ENCODE data around the gene GALNT14. TPM values are rescaled to one million over a fixed set of nuclear protein-coding genes. Genes with fewer than 3 reads are reported as not detected.

GALNT14 gene
- polyA plus RNA-seq, 3 donors from 2014 or later = not detected

GRCh38 chr2:30894498-30895119, 243.6 kb downstream of the GALNT14 start:
- DNase-seq = no peak
- Mint-ChIP-seq H3K36me3 (no peaks in the 10 kb centered on the region), H3K27me3 (ENCODE audit: low read depth in 3 of 3) (peaks cover 2 to 4% (median 4%) of the 10 kb centered on the region in 3 donors), H3K27ac (no peak overlapping the region), H3K4me3 (no peak overlapping the region), H3K4me1 (no peaks in the 10 kb centered on the region), H3K9me3 (peaks cover 0 to 2% (median 0%) of the 10 kb centered on the region in 6 donors)

DNA sequence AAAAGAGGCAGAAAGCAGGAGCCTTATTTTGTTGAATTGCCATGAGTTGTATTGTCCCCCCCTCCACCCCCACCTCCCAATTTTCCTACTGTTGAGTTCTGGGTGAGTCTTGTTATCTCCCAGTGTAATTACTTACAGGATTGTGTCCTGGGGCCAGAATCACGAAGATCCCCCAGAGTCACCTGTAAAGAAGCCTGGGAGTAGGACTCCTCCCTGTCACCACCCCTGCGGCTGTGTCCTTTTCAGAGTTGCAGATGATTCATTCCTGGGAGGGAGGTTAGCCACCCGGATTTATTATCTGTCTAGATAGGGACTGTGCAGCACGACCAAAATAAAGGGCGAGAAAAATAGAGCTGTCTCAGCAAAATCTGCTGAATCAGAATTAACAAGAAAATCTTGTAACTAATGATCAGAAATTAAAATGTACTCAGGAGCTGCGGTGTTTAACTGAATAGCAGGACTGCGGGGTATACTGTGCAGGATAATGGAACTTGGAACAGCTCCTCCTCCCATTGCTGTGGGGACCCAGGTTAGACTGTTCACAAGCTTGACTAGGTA, 249.3 kb downstream of the GALNT14 start:
- H3K4me1 Mint-ChIP-seq = no peaks in the 10 kb centered on the region
- no peaks in the 10 kb centered on the region for H3K36me3 Mint-ChIP-seq
- no peak overlapping the region for H3K4me3 Mint-ChIP-seq
- H3K9me3 Mint-ChIP-seq = peaks cover 0 to 3% (median 0%) of the 10 kb centered on the region in 6 donors
- DNase-seq = no peak
- no peak overlapping the region for H3K27ac Mint-ChIP-seq
- H3K27me3 Mint-ChIP-seq (ENCODE audit: low read depth in 3 of 3) = peaks cover 4 to 10% (median 6%) of the 10 kb centered on the region in 3 donors

DNA sequence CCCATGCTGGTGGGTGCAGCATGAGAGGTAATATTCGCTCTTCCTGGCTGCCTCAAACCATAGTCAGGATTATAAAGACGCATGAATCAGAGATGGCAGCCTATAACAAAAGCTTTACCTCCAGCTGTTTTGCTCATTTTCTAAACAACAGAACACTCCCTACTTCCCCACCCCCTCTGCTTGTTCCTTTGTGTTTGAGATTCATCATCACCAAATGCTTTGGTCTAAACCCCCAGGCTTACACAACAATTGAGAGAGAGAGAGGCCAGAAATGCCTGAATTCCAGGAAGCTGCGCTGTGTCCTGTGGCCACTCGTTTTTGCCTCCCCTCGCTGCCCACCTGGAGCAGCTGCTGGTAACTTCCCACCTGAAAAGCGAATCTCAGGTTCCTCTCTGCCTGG, 252.2 kb downstream of the GALNT14 start:
- Mint-ChIP-seq H3K4me1 (no peaks in the 10 kb centered on the region), H3K27ac (no peak overlapping the region), H3K4me3 (no peak overlapping the region), H3K27me3 (ENCODE audit: low read depth in 3 of 3) (peaks cover 4 to 16% (median 9%) of the 10 kb centered on the region in 3 donors), H3K36me3 (no peaks in the 10 kb centered on the region), H3K9me3 (peaks cover 0 to 3% (median 0%) of the 10 kb centered on the region in 6 donors)
- DNase-seq = no peak

GRCh38 chr2:30883822-30884221, 254.4 kb downstream of the GALNT14 start:
- peaks cover 1 to 16% (median 8%) of the 10 kb centered on the region in 3 donors for H3K27me3 Mint-ChIP-seq (ENCODE audit: low read depth in 3 of 3)
- H3K36me3 Mint-ChIP-seq = no peaks in the 10 kb centered on the region
- H3K9me3 Mint-ChIP-seq = peaks cover 0 to 3% (median 0%) of the 10 kb centered on the region in 6 donors
- no peaks in the 10 kb centered on the region for H3K4me1 Mint-ChIP-seq
- no peak for DNase-seq
- no peak overlapping the region for H3K27ac Mint-ChIP-seq
- H3K4me3 Mint-ChIP-seq = no peak overlapping the region

GRCh38 chr2:30883184-30883583, 255.1 kb downstream of the GALNT14 start:
- Mint-ChIP-seq H3K36me3 (no peaks in the 10 kb centered on the region), H3K4me3 (no peak overlapping the region), H3K4me1 (no peaks in the 10 kb centered on the region), H3K9me3 (peaks cover 0 to 3% (median 0%) of the 10 kb centered on the region in 6 donors), H3K27ac (no peak overlapping the region), H3K27me3 (ENCODE audit: low read depth in 3 of 3) (peaks cover 2 to 16% (median 10%) of the 10 kb centered on the region in 3 donors)
- DNase-seq = no peak

DNA sequence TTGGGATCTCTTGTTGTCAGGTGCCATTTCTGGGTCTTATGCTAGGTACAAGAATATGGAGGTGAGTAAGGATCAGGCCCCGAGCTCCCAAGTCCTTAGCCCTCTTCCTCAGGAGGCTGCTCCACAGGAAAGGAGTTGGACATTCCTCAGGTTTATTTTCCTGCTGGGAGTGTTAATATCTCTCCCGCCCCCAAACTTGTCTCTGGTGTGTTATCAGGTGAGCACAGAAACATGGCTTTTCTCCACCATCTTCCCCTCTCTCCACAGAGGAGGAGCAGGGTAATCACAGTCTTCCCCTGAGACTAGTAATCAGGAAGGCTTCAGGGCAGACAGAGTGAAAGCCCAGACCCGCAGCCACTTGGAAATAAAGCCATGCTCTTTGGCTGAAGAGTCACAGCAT, 257.7 kb downstream of the GALNT14 start:
- no peak overlapping the region for H3K27ac Mint-ChIP-seq
- no peaks in the 10 kb centered on the region for H3K4me1 Mint-ChIP-seq
- H3K9me3 Mint-ChIP-seq = peaks cover 0 to 3% (median 0%) of the 10 kb centered on the region in 6 donors
- H3K4me3 Mint-ChIP-seq = no peak overlapping the region
- peaks cover 3 to 23% (median 13%) of the 10 kb centered on the region in 3 donors for H3K27me3 Mint-ChIP-seq (ENCODE audit: low read depth in 3 of 3)
- DNase-seq = no peak
- H3K36me3 Mint-ChIP-seq = no peaks in the 10 kb centered on the region

GRCh38 chr2:30877833-30878232, 260.4 kb downstream of the GALNT14 start:
- Mint-ChIP-seq H3K27me3 (ENCODE audit: low read depth in 3 of 3) (peaks cover 3 to 17% (median 12%) of the 10 kb centered on the region in 3 donors), H3K27ac (no peak overlapping the region), H3K9me3 (no peaks in the 10 kb centered on the region), H3K36me3 (no peaks in the 10 kb centered on the region), H3K4me1 (no peaks in the 10 kb centered on the region), H3K4me3 (no peak overlapping the region)
- DNase-seq = no peak

GRCh38 chr2:30872797-30873196, 265.4 kb downstream of the GALNT14 start:
- Mint-ChIP-seq H3K4me1 (no peaks in the 10 kb centered on the region), H3K27me3 (ENCODE audit: low read depth in 3 of 3) (peaks cover 0 to 9% (median 8%) of the 10 kb centered on the region in 3 donors), H3K9me3 (no peaks in the 10 kb centered on the region), H3K4me3 (no peak overlapping the region), H3K36me3 (no peaks in the 10 kb centered on the region), H3K27ac (no peak overlapping the region)
- DNase-seq = no peak

- Mint-ChIP-seq H3K4me3 (no peak overlapping the region), H3K27me3 (ENCODE audit: low read depth in 3 of 3) (peaks cover 0 to 9% (median 7%) of the 10 kb centered on the region in 3 donors)
Observed at GRCh38 chr2:30871980-30872789, 266.1 kb downstream of the GALNT14 start.

DNA sequence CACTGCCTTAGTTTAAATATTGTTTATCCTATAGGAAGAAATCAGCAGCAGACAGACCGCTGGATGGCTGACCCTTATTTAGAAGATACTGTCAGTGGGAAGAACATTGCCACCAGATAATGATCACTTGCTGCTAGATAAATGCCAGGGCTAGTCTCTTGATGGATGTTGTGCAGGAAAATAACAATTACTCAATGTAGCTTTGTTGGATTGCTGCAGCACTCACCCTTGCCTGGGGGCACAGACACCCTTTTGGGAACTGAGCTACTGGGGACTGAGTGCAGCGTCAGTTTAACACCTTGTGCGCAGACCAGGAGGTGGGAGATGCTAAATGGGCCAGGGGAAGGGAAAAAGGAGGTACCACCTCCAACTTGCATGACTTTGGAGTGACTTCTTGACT, 266.8 kb downstream of the GALNT14 start:
- Mint-ChIP-seq H3K4me1 (no peaks in the 10 kb centered on the region), H3K36me3 (no peaks in the 10 kb centered on the region), H3K9me3 (peaks cover 0 to 4% (median 0%) of the 10 kb centered on the region in 6 donors), H3K4me3 (no peak overlapping the region), H3K27me3 (ENCODE audit: low read depth in 3 of 3) (peaks cover 0 to 10% (median 7%) of the 10 kb centered on the region in 3 donors), H3K27ac (no peak overlapping the region)
- no peak for DNase-seq

More at GRCh38 chr2:30871980-30872789, 266.1 kb downstream of the GALNT14 start:
- DNase-seq = no peak
- no peaks in the 10 kb centered on the region for H3K4me1 Mint-ChIP-seq
- H3K36me3 Mint-ChIP-seq = no peaks in the 10 kb centered on the region
- no peak overlapping the region for H3K27ac Mint-ChIP-seq
- H3K9me3 Mint-ChIP-seq = no peaks in the 10 kb centered on the region

DNA sequence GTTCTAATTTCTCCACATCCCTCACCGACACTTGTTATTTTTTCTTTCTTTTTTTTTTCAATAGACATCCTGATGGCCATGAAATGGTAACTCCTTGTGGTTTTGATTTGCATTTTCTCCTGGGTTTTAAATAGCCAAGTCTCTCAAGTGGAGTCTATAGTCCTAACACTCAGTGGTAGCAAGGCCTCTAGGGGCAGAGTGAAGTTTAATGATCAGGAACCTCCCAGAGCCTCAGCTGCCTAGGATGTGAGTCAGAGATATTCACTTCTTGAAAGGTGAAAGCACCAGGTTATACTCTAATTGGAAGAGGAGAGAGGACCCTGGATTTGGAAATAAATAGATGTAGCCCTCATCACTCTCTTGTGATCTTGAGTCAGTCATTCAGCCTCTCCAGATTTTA, 268.3 kb downstream of the GALNT14 start:
- Mint-ChIP-seq H3K4me3 (no peak overlapping the region), H3K4me1 (peaks cover 0 to 2% of the 10 kb centered on the region in 2 donors), H3K27me3 (ENCODE audit: low read depth in 3 of 3) (peaks cover 0 to 12% (median 1%) of the 10 kb centered on the region in 3 donors), H3K9me3 (peaks cover 0 to 4% (median 0%) of the 10 kb centered on the region in 6 donors), H3K36me3 (no peaks in the 10 kb centered on the region), H3K27ac (no peak overlapping the region)
- DNase-seq = no peak

GRCh38 chr2:30867385-30867784, 270.9 kb downstream of the GALNT14 start:
- peaks cover 0 to 2% of the 10 kb centered on the region in 2 donors for H3K4me1 Mint-ChIP-seq
- no peak for DNase-seq
- peaks cover 0 to 4% (median 0%) of the 10 kb centered on the region in 6 donors for H3K9me3 Mint-ChIP-seq
- H3K36me3 Mint-ChIP-seq = no peaks in the 10 kb centered on the region
- no peak overlapping the region for H3K4me3 Mint-ChIP-seq
- peaks cover 0 to 12% (median 1%) of the 10 kb centered on the region in 3 donors for H3K27me3 Mint-ChIP-seq (ENCODE audit: low read depth in 3 of 3)
- no peak overlapping the region for H3K27ac Mint-ChIP-seq

- no peak overlapping the region for H3K4me3 Mint-ChIP-seq
- peaks cover 0 to 4% (median 0%) of the 10 kb centered on the region in 6 donors for H3K9me3 Mint-ChIP-seq
- H3K4me1 Mint-ChIP-seq = peaks cover 0 to 2% of the 10 kb centered on the region in 2 donors
- H3K27ac Mint-ChIP-seq = no peak overlapping the region
- H3K36me3 Mint-ChIP-seq = no peaks in the 10 kb centered on the region
- no peak for DNase-seq
- peaks cover 0 to 12% (median 0%) of the 10 kb centered on the region in 3 donors for H3K27me3 Mint-ChIP-seq (ENCODE audit: low read depth in 3 of 3)
Observed at GRCh38 chr2:30866974-30867373, 271.3 kb downstream of the GALNT14 start.
